Erythroblast (primary cell): ENCODE measurements around the gene HSD17B3.

Experiments
- GATA1 ChIP-seq: IDR thresholded peaks from 2 replicates; pipeline ENCODE4 v1.6.1; 2011; ENCODE audit warnings: low read depth, mild to moderate bottlenecking, control low read depth, low read length, moderate library complexity
- POLR2A ChIP-seq: IDR thresholded peaks from 2 replicates; pipeline ENCODE4 v1.6.1; 2011; ENCODE audit warnings: mild to moderate bottlenecking, low read length

DNA sequence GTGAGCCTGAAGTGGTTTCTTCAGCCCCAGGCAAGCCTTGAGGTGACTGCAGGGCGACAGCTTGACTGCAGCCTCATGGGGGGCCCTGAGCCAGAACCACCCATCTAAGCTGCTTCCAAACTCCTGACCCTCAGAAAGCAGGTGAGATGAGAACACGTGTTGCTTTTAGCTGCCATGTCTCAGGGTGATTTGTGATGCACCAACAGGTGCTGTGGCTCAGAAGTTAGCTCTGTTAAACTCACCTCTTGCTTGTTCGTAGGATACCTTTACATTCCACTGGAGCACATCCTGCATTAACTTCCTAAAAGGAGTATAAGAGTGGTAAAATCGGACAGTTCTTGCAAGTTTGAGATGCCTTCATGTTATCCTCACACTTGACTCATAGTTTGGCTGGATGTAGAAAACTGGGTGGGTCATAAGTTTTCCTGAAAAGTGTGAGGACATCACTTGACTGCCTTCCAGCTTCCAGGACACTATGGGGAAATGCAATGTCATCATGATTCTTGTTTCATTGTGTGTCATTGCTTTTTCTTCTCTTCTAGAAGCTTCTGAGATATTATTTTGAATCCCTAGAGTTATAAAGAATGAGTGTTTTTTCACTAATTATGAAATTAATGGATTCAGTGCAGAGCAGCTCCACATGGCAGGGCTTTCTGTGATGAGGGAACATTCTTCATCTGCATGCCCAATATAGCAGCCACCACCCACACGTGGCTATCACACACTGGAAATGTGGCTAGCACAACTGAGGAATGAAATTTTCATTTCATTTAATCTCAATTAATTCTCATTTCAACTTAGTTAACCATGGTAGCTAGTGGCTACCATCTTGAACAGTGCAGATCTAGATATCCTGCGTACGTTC lies 92.3 kb downstream of the HSD17B3 start:
- TF ChIP-seq POLR2A, result no peak
- no peak for TF ChIP-seq GATA1
